NCI-H460 (cell line): ENCODE measurements around the gene IFNAR1. TPM values are rescaled to one million over a fixed set of nuclear protein-coding genes. Genes with fewer than 3 reads are reported as not detected.
"Not testable (repeated sequence)": the region's sequence is repeated elsewhere in the genome, so short reads cannot be mapped to it uniquely, and the experiment has no call there.

ENCODE experiments used
- DNase-seq: peaks from one replicate; pipeline ENCODE4 v3.0.0-alpha.2; 2016; ENCODE audit warnings: low read depth; ENCODE audit errors: extremely low read depth
- total RNA-seq: library from RNA; depleted of rRNA; stranded (reverse); fragments of >200 nt; shearing (Covaris generic); gene quantifications from 2 replicates; pipeline ENCODE4 v1.2.3, GENCODE V29; 2014

The IFNAR1 gene
- total RNA-seq, 1 experiment from 2014 or later, result 11.0 TPM

- DNase-seq, result no peak
Observed at GRCh38 chr21:33339135-33339534, 14.4 kb downstream of the IFNAR1 start.

GRCh38 chr21:33339918-33340317 is 15.1 kb downstream of the IFNAR1 start:
- no peak for DNase-seq

- DNase-seq, result no peak
Observed at GRCh38 chr21:33345751-33346238, 21.0 kb downstream of the IFNAR1 start.

- DNase-seq, result no peak
Observed at GRCh38 chr21:33348706-33349105, 23.9 kb downstream of the IFNAR1 start.

GRCh38 chr21:33350676-33351075 is 25.9 kb downstream of the IFNAR1 start:
- DNase-seq, result no peak

GRCh38 chr21:33355355-33355754 is 30.6 kb downstream of the IFNAR1 start:
- no peak for DNase-seq

DNA sequence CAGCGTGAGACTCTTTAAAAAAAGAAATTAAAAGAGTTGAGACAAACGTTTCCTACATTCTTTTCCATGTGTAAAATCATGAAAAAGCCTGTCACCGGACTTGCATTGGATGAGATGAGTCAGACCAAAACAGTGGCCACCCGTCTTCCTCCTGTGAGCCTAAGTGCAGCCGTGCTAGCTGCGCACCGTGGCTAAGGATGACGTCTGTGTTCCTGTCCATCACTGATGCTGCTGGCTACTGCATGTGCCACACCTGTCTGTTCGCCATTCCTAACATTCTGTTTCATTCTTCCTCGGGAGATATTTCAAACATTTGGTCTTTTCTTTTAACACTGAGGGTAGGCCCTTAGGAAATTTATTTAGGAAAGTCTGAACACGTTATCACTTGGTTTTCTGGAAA is 31.2 kb downstream of the IFNAR1 start:
- DNase-seq, result no peak

DNA sequence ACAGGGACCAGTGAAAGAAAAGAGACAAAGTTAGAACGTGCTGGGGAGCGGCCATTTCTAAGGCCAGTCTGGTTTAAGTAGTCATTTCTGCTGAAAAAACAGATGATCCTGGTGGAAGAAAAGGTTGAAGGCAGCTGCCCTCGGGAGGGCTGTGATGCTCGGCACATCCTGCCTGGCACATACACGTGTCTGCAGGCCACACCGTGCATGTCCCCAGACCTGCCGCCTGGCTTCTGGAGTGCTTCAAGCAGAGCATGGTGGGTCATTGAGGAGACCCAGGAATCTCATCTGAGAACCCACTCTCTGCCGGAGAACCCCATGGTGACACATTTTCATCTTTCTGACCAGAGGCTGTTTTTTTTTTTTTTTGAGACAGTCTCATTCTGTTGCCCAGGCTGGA is 32.4 kb downstream of the IFNAR1 start:
- no peak for DNase-seq

DNA sequence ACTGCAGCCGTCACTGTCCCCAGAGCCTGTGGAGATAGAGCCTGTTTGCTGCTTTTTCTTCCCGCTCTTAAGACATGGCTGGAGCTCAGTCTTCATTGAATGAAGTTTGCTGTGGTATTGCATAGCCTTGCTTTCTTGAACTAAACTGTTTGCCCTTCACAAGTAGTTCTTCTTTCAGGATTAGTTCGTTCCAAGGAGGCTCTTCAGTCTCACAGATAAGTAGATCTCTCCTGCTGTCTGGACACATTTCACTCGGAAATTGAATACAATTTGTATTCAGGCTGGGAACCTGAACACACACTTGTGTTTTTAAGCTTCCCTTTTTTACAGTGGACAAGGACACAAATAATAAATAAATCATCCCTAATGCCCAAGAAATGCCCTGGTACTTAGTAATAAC is 34.7 kb downstream of the IFNAR1 start:
- DNase-seq, result no peak

DNA sequence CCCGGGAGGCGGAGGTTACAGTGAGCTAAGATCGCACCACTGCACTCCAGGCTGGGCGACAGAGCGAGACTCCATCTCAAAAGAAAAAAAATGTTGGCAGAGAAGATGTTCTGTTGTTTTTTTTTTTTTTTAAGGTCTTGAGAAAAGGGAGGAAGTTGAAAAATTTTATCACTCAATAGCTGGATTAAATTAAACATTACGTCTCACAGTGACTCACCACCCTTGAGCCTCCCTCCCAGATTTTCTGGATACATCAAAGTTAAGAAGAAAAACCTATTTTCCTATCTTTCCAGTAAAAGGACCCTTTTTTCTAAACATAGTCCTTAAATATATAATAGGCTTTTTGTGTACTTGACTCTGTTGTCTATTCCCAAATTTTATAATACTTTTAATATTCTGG is 35.5 kb downstream of the IFNAR1 start:
- DNase-seq, result no peak

- peak; percentile 59 for DNase-seq
Observed at GRCh38 chr21:33360881-33361602, 36.3 kb downstream of the IFNAR1 start.

GRCh38 chr21:33362044-33362555 is 37.3 kb downstream of the IFNAR1 start:
- no peak for DNase-seq

DNA sequence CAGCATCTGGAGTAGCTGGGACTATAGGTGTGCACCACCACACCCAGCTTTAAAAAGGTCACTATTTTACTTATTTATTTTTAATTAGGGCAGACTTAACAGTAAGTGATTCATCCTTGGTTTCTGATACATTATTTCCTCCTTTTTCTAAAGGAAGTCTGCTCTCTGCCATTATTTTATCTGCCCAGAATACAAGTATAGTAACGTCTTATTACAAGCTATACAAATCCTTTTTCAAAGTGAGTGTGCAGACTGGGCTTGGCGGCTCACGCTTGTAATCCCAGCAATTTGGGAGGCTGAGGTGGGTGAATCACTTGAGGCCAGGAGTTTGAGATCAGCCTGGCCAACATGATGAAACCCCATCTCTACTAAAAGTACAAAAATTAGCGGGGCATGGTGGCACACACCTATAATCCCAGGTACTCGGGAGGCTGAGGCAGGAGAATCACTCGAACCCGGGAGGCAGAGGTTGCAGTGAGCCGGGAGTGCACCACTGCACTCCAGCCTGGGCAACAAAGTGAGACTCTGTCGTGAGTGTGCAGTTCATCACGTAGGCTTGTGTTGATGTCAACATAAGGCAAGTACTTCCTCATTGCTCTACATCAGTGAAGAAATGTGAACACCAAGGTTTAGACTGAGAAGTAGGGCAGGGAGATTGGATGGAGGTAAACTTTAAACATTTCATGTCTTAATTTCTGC is 39.3 kb downstream of the IFNAR1 start:
- DNase-seq, result not testable (repeated sequence)

DNA sequence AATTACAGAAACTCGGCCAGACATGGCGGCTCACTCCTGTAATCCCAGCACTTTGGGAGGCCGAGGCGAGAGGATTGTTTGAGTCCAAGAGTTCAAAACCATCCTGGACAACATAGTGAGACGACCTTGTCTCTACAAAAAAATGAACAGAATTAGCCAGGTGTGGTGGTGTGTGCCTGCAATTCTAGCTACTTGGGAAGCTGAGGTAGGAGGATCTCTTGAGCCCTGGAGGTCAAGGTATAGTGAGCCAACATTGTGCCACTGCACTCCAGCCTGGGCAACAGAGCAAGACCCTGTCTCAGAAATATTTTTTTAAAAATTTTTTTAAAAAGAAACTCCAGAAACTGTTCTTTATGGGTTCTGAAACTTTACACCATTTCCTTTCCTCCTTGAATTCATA is 40.1 kb downstream of the IFNAR1 start:
- no peak for DNase-seq

DNA sequence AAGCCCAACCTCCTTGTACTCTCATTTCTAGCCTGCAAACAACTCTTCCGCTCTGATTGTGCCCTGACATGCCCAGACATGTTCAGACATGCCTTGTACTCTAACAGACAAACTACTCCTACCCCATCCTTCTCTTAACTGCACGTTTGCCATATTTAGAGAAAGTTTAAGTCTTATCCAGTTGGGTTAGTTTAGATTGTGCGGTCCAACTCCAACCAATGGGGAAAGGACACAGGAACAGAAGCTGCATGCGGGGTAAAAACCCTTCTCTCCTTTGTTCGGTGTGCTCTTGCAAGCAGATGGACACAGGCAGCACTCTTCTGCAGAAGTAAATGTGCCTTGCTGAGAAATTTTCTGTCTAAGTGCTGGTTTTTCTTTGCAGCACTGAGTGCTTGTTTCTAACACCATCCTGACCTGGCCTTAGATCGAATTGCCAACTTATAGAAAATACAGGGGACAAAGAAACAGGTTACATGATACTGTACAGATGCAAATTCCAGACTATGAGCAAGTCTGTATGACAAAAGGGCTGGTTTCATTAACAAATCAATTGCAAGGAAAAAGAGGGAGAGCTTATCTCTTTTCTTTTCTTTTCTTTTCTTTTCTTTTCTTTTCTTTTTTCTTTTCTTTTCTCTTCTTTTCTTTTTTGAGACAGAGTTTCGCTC is 42.7 kb downstream of the IFNAR1 start:
- no peak for DNase-seq

DNA sequence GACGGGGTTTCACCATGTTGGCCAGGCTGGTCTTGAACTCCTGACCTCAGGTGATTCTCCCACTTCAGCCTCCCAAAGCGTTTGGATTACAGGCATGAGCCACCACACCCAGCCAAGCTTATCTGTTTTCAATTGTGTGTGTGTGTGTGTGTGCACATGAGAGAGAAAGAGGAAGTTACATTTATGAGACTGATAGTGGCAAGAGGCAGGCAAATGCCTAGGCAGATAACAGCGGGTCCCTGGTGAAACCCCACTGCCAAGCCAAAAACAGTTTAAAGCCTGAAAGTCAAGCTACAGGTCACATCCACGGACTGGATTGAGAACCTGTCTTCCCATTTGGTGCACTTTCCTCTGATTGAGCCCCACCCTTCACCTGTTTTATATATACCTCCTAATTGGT is 43.4 kb downstream of the IFNAR1 start:
- no peak for DNase-seq

DNA sequence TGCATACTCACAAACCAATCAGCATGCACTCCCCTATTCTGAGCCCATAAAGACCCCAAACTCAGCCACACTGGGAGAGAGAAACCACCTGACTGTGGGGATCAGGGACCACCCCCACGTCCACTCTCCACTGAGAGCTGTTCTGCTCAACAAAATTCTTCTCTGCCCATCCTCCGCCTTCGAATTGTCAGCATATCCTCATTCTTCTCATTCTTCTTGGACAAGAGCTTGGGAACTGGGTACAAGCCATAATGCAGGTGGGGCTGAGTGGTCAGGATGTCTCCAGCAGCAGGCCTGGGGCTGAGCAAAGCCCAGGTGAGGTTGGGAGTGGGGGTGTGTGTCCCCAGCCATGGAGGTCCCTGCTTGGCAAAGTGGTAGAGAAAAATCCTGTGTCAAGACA is 43.8 kb downstream of the IFNAR1 start:
- DNase-seq, result no peak

DNA sequence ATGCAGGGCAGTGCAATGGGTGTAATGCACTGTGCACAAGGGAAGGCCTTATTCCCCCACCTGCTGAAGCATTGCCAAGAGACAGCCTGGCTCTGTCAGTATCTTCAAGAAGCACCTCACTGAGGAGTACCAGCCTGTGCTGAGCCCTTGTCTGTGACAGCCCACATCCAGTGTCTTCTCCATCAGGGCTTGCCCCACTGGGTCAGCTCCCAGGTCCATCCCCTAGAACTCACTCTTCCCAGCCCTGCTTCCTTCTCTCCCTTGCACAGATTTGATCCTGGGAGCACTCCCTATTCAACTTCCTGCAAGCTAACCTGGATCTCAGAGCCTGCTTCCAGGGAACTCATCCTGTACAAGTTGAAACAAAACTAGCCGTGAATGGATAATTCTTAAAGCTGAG is 44.8 kb downstream of the IFNAR1 start:
- DNase-seq, result no peak

- no peak for DNase-seq
Observed at GRCh38 chr21:33370305-33370704, 45.5 kb downstream of the IFNAR1 start.

DNA sequence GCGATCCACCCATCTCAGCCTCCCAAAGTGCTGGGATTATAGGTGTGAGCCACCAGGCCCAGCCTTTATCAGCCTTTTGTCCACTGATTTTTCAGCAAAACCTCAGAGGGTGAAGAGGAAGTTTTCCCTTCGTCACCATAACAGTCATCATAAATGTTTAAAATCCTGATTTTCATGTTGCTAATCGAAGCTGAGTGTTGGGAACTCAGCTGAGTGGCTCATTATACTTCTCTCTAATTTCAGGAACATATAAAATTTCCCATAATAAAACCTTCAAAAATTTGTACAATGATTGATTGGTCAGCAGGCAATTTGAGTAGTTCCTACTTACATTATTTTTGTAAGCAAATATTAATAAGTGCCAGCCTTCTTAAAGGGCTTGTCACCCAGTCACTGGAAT is 46.6 kb downstream of the IFNAR1 start:
- no peak for DNase-seq

DNA sequence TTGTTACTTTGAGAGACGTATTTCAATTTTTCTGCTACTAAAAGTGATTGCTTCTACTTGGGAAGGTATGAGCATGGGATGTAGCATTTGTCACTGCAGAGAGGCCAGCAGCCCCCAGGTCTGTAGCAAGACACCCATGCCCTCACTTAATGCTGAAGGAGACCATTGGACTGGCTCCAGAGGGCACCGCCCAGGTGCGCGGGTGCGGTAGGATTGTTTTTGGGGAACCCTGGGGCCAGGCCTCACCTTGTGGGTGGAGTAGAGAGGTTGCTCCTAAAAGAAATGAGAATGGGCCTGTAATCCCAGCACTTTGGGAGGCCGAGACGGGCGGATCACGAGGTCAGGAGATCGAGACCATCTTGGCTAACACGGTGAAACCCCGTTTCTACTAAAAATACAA is 47.8 kb downstream of the IFNAR1 start:
- no peak for DNase-seq

DNA sequence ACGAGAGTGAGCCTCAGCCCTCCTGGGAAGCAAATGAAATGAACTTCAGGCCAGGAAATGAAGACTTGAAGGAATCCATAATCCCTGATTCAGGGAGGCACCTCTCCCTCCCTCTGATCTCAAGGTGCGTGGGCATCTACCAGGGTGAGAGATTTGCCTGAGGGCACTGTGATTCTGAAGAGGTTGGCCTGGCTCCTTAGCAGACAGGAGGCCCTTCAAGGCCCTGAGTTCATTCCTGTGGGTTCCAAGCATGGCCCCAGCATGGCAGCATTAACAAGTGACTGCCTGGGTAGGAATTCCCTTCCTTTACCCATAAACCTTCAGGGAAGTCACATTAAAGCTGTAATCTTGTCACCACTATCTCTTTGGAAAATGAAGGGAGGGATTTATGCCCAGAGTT is 48.7 kb downstream of the IFNAR1 start:
- no peak for DNase-seq
